ENCODE data around the gene KHDC4. TPM values are rescaled to one million over a fixed set of nuclear protein-coding genes. Genes with fewer than 3 reads are reported as not detected.

The KHDC4 gene
- total and polyA plus RNA-seq, 2 experiments from 2014 or later, result 15.7 to 40.3 TPM

DNA sequence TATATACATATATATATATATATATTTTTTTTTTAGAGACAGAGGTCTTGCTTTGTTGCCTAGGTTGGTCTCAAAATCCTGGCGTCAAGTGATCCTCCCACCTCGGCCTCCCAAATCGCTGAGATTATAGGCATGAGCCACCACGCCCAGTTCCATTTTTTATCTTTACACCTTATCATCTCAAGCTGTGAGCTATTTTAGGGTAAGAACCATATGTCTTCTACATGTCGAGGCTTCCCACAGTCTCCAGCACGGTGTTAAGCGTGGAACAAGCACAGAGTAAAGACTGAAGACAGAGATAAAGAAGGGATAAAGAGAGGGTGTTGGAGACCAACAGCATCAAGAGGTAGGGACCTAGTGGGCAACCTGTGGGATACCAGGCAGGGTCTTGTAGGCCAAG is 30.0 kb upstream of the KHDC4 start:
- WGBS (ENCODE audit: low lambda C conversion rate, missing lambda C conversion rate), result 90% methylated on average over 7 of the region's 7 CpGs
- no peak overlapping the region for H3K4me3 ChIP-seq
- H4K20me1 ChIP-seq (ENCODE audit: insufficient read depth, poor library complexity, severe bottlenecking), result peaks cover 7% of the 10 kb centered on the region
- H2AFZ ChIP-seq, result no peak overlapping the region
- H3K36me3 ChIP-seq (replicated peaks; ENCODE audit: insufficient read depth, low read depth), result no peaks in the 10 kb centered on the region
- H3K27ac ChIP-seq, result no peak overlapping the region
- H3K27me3 ChIP-seq, result no peaks in the 10 kb centered on the region
- H3K79me2 ChIP-seq, result peaks cover 17% of the 10 kb centered on the region
- H3K4me1 ChIP-seq (ENCODE audit: insufficient read depth), result no peaks in the 10 kb centered on the region
- no peaks in the 10 kb centered on the region for H3K9me2 ChIP-seq (replicated peaks; ENCODE audit: insufficient read depth)
- no peaks in the 10 kb centered on the region for H3K9me3 ChIP-seq (ENCODE audit: low read depth)
- no peak for DNase-seq (ENCODE audit: low spot score)
- no peak for TF ChIP-seq CTCF (IDR thresholded peaks at IDR 0.05; ENCODE audit: poor library complexity)
- no peak overlapping the region for H3K4me2 ChIP-seq

- WGBS (ENCODE audit: low lambda C conversion rate, missing lambda C conversion rate), result 97% methylated on average over 15 of the region's 18 CpGs
- TF ChIP-seq CTCF (IDR thresholded peaks at IDR 0.05; ENCODE audit: poor library complexity) (no peak), EZH2 (IDR thresholded peaks at IDR 0.05; ENCODE audit: borderline replicate concordance) (no peak), EZH2phosphoT487 (IDR thresholded peaks at IDR 0.05; ENCODE audit: low read depth, severe bottlenecking, unreplicated experiment) (no peak)
- peaks cover 2% of the 10 kb centered on the region for H3K79me2 ChIP-seq
- H3K36me3 ChIP-seq (replicated peaks; ENCODE audit: insufficient read depth, low read depth), result no peaks in the 10 kb centered on the region
- no peak overlapping the region for H3K4me3 ChIP-seq
- DNase-seq (ENCODE audit: low spot score), result no peak
- H3K9me2 ChIP-seq (replicated peaks; ENCODE audit: insufficient read depth), result no peaks in the 10 kb centered on the region
- H3K4me2 ChIP-seq, result no peak overlapping the region
- H2AFZ ChIP-seq, result no peak overlapping the region
- H3K9me3 ChIP-seq (ENCODE audit: low read depth), result no peaks in the 10 kb centered on the region
- no peak overlapping the region for H3K27ac ChIP-seq
- H3K4me1 ChIP-seq (ENCODE audit: insufficient read depth), result no peaks in the 10 kb centered on the region
- H3K27me3 ChIP-seq, result no peaks in the 10 kb centered on the region
- peaks cover 3% of the 10 kb centered on the region for H4K20me1 ChIP-seq (ENCODE audit: insufficient read depth, poor library complexity, severe bottlenecking)
Measured at GRCh38 chr1:155962599-155963211, 28.5 kb upstream of the KHDC4 start.

DNA sequence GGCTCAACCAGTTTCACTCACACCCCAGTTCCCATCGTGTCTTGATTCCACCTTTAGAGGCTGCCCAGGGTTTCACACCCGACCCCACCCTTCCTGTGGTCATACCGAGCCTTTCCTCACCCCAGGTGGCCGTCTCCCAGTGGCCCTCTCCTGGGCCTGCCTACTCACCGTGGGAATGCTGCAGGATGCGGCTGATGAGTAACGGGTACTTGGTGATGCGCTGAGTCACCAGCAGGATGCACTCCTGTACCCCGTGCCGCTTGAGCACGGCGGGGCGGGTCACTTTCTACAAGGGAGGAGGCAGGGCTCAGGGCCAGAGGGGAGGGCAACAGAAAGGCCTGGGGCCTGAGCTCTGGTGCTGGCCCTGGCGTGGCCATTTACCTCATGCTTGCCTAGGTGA is 27.7 kb upstream of the KHDC4 start:
- no peaks in the 10 kb centered on the region for H3K79me2 ChIP-seq
- no peak overlapping the region for H2AFZ ChIP-seq

More for the DNA sequence above, 27.7 kb upstream of the KHDC4 start:
- Histone ChIP-seq H3K4me3 (no peak overlapping the region), H3K4me2 (no peak overlapping the region), H3K36me3 (replicated peaks; ENCODE audit: insufficient read depth, low read depth) (no peaks in the 10 kb centered on the region), H4K20me1 (ENCODE audit: insufficient read depth, poor library complexity, severe bottlenecking) (no peaks in the 10 kb centered on the region), H3K27ac (no peak overlapping the region), H3K9me3 (ENCODE audit: low read depth) (no peaks in the 10 kb centered on the region), H3K27me3 (no peaks in the 10 kb centered on the region), H3K9me2 (replicated peaks; ENCODE audit: insufficient read depth) (no peaks in the 10 kb centered on the region), H3K4me1 (ENCODE audit: insufficient read depth) (no peaks in the 10 kb centered on the region)
- DNase-seq (ENCODE audit: low spot score), result no peak
- WGBS (ENCODE audit: low lambda C conversion rate, missing lambda C conversion rate), result 83% methylated on average over 14 of the region's 14 CpGs
- TF ChIP-seq EZH2phosphoT487 (IDR thresholded peaks at IDR 0.05; ENCODE audit: low read depth, severe bottlenecking, unreplicated experiment), result no peak
- TF ChIP-seq EZH2 (IDR thresholded peaks at IDR 0.05; ENCODE audit: borderline replicate concordance), result no peak
- TF ChIP-seq CTCF (IDR thresholded peaks at IDR 0.05; ENCODE audit: poor library complexity), result no peak

All from hepatocyte (in vitro differentiated cells).